HG02885 (cell line): ENCODE data around the gene LMAN1.

Experiments used
- ATAC-seq: cut with Tn5 transposase; IDR thresholded peaks from one replicate; pipeline ENCODE4 v1.9.1; 2021; ENCODE audit warnings: mild to moderate bottlenecking; ENCODE audit not compliant: unreplicated experiment, poor library complexity

Gene LMAN1

DNA sequence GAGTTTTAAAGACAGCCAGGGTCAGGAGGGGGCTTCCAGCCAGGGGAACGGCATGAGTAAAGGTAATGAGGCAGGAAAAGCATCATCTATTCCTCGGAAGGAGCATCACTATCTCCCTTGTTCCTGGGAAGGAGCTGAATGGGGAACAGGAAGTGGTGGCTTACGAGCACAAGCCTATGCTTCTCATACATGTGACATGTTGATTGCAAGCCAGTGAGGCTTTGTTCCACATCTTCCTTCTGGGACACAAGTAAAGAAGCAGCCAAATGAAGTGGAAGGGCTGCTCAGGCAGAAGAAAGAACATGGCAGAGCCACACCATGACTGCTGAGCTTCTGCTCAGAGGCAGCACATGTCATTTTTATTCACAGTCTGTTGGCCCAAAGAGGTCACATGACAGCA lies 15.1 kb upstream of the LMAN1 start:
- no peak for ATAC-seq

DNA sequence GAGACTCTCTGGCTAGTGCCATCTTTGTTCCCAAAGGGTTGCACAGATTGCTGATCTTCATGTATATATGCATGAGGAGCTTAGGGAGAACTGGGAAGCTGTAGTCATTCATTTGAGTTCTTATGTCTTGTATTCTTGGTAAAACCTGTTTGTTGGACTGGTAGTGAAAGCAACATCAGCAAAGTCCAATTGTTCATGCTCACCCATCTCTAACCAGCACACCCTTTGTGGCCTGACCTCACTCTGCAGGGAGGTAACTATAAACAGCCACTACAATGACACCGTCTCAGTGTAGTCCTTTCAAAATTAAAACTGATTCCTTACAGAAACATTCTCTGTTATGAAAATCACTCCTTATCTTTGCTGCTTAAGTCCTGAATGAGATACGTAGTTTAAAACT lies 13.9 kb upstream of the LMAN1 start:
- no peak for ATAC-seq

DNA sequence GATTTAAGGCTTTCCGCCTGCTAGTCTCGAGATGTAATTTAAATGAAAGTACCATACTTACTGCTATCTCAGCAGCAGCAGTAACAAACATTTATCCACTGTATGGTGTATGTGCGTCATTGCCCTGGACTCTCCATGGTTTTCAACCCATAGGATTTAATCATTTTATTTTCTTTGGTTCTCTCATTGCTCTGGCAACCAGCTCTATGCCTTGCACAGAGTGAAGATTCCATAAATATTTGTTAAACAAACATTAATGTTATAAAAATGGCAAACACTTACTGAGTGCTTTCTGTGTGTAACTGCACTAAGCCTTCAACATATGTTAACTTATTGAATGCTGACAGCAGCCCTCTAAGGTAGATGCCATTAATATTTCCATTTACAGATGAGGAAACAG lies 1.3 kb upstream of the LMAN1 start:
- no peak for ATAC-seq

DNA sequence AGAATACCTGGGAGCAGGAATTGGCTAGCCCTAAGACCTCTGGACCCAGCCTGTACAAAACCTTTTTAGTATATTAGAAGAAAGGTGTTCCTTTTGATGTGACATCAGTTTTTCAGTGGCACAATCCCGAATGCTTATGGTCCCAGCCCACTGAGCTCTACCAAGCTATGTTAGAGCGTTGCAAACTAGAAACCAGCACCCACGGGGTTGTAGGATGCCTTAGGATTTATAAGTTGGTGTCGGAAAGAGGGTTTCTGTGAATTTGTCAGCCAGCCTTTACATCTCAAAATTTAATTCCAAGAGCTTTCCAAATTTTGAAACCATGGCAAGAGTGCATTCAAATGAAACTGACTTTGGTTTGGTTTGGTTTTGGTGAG lies 499 bp upstream of the LMAN1 start:
- peak; percentile 20 for ATAC-seq

DNA sequence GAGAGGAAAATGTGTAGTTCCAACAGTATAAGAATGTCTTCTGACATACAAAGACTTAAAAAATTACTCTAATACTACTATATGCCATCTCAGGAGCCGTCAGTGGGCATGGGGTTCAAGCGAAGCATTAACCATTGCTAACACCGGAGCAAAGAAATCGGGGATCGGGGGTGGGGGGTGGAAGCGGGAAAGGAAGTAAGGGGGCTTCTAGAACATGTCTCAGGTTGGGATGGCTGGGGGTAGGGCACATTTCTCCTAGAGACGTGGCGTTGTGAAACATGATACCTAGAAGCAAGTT lies 702 bp downstream of the LMAN1 start:
- ATAC-seq, result no peak

DNA sequence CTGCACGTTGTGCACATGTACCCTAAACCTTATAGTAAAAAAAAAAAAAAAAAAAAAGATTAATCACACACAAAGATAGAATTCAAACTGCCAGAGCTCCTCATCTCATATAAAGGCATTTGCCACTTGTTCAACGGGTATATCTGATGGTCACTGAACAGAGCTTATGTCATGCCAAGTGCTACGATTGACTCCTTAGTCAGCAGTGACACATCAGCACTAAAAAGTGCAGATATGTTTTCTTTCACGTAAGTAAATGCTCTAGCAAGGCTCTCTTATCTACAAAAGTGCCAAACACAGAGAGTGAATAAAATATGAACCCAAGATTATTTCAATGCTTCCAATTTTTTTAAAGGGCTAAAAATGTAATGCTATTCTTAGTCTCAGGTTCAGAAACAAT lies 1.1 kb downstream of the LMAN1 start:
- no peak for ATAC-seq

DNA sequence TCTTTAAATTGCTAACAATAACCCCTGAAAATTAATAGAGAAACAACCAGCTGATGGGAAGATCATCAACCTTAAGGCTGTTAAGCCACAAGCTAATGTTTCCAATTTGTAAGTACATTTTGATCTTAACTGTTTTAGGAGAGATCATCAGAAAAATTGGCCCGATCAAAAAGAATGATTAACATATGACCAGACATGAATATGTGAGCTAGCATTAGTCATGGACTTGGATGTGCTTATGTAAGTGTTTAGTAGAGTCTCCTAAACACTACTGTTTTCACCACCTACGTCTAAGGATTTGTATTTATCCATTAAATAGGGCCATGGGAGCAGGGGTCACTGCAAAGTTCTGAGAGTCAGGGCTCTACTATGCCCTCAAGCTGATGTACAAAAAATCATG lies 4.3 kb downstream of the LMAN1 start:
- ATAC-seq, result no peak

DNA sequence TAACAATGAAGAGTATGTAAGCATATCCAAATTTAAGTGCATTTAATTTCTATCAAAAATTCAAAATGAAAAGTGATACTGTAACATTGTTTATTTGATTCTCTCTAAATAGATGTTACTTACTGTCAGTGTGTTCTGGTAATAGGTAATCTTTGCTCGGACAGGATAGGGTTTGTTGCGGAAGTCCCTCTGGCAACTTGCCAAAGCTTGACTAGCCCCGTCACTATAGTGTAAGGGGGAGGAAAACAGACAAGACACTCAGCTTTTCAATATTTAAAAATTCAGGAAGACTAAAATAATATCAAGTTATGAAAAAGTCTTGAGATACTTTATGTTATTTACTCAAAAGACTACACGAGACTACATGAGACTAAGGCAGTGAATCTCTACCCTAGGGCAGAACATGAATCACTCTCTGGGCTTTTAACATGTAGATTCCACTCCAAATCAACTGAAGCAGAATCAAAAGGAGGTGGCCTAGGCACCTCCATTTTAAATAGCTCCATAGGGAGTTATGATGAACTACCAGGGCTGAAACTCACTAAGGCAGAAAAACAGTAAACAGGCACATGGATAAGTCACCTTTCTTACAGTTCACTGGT lies 5.9 kb downstream of the LMAN1 start:
- no peak for ATAC-seq

DNA sequence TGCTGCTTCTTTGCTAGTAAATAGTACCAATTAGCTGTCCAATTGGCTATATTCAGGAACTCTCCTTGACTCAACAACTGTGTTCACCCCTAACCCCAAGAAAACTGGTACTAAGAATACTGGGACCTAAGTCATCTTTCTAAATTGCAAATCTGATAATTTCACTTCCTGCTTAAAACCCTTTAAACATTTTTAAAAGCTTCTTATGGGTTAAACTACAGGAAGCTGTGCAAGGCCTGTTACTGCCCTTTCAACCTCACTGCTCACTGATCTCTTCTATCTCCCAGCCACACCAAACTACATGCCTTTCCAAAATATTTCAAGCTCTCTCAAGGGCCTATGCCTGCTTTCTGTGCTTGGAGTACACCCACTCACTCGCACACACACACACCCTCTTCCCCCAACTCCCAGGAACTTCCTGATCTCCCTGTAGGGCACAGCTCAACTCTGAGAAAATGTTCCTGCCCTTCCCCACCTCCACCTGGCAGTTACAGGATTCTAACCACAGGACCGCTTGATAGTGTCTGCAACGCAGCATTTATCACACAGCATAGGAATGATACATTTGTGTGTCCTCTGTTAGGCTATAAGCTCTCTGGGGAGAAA lies 6.7 kb downstream of the LMAN1 start:
- peak; percentile 64 for ATAC-seq

DNA sequence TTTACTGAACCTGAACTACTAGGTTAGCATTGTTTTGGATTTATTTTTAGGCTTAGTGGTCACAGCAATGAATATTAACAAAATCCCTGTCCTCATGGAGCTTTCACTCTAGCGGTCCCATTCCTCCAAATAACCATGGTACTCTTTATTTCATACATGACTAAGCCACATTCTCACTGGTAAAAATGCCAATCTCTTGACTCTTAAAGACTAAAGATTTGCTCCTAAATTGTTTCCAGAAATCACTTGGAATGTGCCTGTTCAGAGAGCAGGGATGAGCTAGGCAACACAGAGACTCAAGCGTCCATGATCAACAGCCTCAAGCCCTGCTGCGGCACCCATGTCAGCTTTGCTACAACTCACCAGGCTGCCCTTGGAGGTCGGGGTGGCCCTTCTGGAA lies 13.5 kb downstream of the LMAN1 start:
- no peak for ATAC-seq

DNA sequence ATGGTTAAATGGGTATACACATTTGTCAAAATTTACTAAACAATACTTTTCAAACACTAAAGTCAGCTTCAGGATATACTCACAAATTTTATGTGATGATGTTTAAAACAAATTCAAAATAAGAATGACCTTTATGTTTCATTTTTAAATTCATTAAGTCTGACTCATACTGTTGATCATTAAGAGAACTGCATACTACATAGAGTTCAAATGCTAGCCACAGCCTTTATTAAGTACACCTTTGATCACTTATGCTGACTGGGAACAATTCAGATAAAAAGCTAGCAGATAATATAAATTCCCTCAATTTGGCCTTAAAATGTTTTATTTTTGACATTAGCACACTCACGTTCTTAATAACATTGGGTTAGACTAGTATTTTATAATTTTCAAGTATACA lies 14.1 kb downstream of the LMAN1 start:
- no peak for ATAC-seq

DNA sequence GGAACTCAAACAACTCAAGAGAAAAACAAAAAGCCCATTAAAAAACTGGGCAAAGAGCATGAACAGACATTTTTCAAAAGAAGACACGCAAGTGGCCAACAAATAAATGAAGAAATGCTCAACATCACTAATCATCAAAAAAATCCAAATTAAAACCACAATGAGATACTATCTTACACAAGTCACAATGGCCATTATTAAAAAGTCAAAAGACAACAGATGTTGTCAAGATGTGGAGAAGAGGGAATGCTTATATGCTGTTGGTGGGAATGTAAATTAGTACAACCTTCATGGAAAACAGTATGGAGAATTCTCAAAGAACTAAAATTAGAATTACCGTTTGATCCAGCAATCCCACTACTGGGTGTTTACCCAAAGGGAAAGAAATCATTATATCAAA lies 15.1 kb downstream of the LMAN1 start:
- no peak for ATAC-seq

DNA sequence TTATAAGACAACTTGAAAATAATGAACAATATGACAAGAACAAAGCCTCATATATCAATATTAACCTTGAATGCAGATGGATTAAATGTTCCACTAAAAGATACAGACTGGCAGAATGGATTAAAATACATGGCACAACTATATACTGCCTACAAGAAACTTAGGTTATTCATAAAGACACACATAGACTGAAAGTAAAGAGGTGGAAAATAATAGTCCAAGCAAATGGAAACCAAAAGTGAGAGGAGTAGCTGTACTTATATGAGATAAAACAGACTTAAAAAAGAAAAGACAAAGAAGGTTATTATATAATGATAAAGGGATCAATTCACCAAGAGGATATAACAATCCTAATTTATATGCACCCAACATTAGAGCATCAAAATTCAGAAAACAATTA lies 18.2 kb downstream of the LMAN1 start:
- peak; percentile 42 for ATAC-seq

DNA sequence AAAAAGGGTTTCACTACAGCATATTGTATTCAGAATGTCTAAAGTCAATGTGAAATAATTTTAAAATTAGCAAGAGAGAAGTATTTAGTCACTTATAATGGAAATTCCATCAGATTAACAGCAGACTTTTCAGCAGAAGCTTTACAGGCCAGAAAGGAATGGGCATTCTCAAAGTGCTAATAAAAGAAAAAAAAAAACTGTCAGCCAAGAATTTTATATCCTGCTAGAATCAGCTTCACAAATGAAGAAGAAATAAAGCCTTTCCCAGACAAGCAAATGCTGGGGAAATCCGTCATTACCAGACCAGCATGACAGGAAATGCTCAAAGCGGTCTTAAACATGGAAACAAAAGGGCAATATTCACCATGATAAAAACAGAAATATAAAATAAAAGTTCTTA lies 18.8 kb downstream of the LMAN1 start:
- ATAC-seq, result no peak

DNA sequence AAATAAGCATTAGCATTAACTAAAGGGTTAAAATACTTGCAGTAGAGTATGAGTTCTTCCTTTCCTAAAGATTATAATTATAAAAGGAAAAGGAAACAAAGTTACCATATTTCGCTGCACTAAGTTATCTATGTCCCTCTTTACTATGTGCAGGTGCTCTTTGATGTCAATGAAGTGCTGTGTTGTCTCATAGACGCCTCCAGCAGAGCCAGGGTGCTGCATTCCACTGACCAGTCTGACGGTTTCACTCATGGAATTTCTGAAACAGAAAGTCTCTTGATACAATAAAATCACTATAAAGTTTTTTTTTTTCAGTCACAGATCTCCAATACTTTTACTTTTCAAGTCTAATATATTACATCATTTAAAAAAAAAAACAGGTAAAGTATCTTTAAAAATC lies 26.1 kb downstream of the LMAN1 start:
- no peak for ATAC-seq

DNA sequence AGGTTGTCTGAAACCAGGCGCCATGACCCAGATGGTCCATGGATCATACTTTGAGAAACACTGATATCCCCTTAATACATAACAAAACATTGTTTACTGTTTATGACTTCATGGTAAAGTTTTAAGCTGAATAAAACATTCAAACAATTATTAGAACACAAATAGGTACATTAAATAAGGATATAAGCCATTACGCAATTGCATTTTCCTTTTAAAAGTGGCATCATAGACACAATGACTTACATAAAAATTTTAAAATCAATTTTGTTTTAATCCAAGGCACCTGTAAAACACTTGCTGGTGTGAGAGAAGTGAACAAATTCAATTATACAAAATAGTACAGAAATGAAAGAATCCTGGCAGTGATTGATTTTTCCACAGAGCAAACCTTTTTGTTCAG lies 30.4 kb downstream of the LMAN1 start:
- ATAC-seq, result no peak

DNA sequence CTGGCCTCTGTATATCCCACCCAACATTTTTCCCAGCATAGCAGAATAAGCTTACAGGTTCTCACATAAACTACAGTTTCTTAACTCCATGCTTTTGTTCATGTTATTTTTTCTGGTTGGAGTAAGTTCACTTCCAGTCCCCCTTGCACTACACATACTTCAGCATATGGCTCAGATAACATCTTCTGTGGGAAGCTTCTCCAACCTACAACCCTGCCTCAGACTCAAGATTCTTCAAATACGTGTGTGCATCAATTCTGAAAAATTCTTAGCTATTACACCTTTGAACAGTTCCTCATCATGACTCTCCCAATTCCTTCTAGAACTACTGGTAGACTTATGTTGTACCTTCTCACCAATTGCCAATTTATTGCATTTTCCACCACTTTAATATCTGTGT lies 33.1 kb downstream of the LMAN1 start:
- no peak for ATAC-seq

DNA sequence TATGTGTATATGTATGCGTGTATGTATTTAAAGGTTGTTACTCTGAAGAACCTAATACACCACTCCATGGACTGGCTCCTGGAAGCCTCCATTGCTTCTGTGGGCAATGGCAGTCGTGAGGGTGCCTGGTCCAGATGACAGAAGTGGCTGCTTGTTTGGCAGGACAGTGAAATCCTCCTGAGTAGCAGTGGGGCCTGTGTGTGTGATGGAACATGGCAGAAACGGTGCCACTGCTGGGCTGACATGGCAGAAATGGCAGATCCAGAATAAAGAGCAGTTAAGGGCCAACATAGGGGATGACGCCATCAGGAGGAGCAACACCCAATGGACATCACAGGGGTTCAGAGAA lies 34.5 kb downstream of the LMAN1 start:
- ATAC-seq, result no peak

DNA sequence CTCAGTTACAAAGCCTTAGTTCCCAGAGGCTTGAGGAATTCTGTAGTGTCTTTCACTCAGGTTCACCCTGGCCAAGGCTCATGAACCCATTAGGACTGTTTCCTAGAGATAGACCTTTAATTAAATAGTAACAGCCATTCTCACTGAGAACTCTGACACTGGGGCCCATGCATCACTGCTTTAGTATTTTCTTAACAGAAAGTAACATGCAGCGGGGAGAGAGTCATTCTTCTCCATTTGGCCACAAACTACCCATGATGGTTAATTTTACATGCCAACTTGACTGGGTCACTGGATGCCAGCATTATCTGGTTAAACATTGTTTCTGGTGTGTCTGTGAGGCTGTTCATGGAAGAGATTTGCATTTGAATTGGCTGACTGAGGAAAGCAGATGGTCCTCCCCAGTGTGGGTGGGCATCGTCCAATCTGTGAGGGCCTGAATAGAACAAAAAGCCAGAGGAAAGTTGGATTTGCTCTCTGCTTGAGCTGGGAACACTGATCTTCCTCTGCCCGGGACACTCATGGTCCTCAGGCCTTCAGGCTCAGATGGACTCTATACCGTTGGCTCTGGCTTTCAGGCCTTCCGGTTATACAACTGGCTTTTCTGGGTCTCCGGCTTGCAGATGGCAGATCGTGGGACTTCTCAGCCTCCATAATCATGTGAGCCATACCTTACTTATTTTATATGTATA lies 35.0 kb downstream of the LMAN1 start:
- no peak for ATAC-seq

DNA sequence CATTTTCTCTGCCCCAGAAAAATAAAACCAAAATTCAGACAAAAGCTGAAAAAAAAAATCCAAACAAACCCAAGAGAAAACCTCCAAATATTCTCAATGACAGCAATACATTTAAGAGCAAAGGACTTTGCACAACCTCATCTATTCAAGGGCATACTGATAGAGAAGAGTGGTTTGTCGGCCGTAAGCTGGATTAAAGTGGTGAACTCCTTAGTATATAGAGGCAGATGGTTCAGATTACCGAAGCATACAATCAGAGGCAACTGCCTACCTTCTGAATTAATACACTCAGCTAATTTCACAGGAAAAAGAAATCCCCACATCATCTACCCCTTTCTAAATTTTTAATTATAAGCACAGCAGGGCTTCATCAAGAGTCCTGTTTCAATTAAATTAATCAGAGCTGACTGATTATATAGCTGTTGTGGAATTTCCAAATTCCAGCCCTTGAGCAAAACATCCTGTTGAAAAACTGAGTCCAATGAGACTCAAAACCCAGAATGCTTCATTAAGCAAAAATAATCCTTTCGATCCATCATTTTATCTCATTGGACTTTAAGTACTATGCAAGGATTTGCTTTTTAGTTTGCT lies 40.5 kb downstream of the LMAN1 start, which contains the start of gene CPLX4:
Gene CPLX4, minus strand, starts transcription at position 190 of the 591 bp plus-strand sequence. Its CDS starts 187 bp downstream, at position 3.
- no peak for ATAC-seq

DNA sequence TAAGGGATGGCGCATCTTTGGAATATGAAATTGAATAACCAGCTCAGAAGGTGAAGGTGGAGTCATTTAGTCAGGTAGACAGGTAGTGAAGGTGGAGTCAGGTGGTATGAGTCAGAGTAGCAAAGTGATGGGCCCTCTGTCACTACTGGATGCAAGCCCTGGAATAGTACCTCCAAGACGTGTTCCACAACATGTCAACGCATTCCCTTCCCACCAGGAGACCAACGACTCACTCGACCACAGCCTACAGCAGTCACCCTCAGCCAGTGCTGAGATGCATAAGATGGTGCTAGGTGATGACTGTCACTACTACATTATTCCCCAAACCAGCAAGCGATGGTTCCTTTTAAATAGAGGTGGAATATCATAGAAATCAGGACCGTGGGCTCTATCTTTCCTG lies 47.4 kb downstream of the LMAN1 start:
- ATAC-seq, result no peak

DNA sequence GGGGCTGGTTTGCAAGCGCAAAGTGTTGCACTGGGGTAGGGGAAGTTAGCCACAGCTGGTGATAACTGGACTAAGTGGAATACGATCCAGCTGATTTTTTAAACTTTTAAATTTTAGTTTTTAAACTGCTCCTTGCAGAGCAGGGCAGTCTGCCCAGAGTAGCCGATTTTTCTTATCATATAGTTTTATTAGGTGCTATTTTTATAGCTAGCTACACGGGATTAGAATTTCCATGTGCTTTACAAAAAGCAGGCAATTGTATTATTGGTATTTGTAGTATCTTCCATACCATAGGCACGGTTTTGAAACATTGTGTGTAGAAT lies 50.2 kb downstream of the LMAN1 start:
- ATAC-seq, result no peak
